IMR-90 (cell line): ENCODE measurements around the gene PIKFYVE. TPM values are rescaled to one million over a fixed set of nuclear protein-coding genes. Genes with fewer than 3 reads are reported as not detected.
A peak's percentile ranks its signal among the peaks of the same experiment; 100 is the strongest.

ENCODE experiments used
- ATAC-seq: fragments of 200-7000 bp; cut with Tn5 transposase; 2 replicates; pipeline ENCODE4 v1.9.1; 2020; ENCODE audit warnings: low read depth, mild to moderate bottlenecking, moderate library complexity
- BruUV-seq: library from RNA; stranded (reverse); fragments of 400-500 nt; replicated peaks from 2 replicates; lab custom pipeline; 2021; lab: Mats Ljungman, UMichigan
- CTCF ChIA-PET: fragments of 300-600 bp; formaldehyde crosslinking; extraction: SDS; loops from one replicate; lab custom pipeline; 2021; ENCODE audit warnings: antibody characterized with exemption; lab: Yijun Ruan, JAX
- POLR2A ChIA-PET: fragments of 300-600 bp; sonication (Branson Sonifier 250); formaldehyde crosslinking; loops from one replicate; lab custom pipeline; 2022; ENCODE audit warnings: antibody characterized with exemption; ENCODE audit not compliant: unreplicated experiment; lab: Charles Lee
- DNase-seq: peaks from one replicate; pipeline ENCODE4 v3.0.0; 2013
- H2AFZ ChIP-seq: replicated peaks from 2 replicates; pipeline ENCODE3; 2013; ENCODE audit warnings: low read length, mild to moderate bottlenecking; ENCODE audit not compliant: poor library complexity
- H2AK5ac ChIP-seq: 2 replicates; pipeline ENCODE4 v1.6.1; 2013; ENCODE audit warnings: low read depth, low read length, inconsistent platforms
- H2AK9ac ChIP-seq: replicated peaks from 2 replicates; pipeline ENCODE3; 2013; ENCODE audit warnings: mild to moderate bottlenecking, low read depth, low read length, moderate library complexity; ENCODE audit not compliant: poor library complexity
- H2BK120ac ChIP-seq: 2 replicates; pipeline ENCODE4 v1.6.1; 2013; ENCODE audit warnings: low read depth, low read length, inconsistent platforms
- H2BK15ac ChIP-seq: 3 replicates; pipeline ENCODE4 v1.6.1; 2013; ENCODE audit warnings: low read depth, low read length, inconsistent platforms
- H2BK20ac ChIP-seq: 2 replicates; pipeline ENCODE4 v1.6.1; 2013; ENCODE audit warnings: low read depth, mild to moderate bottlenecking, inconsistent platforms, low read length, moderate library complexity
- H2BK5ac ChIP-seq: 2 replicates; pipeline ENCODE4 v1.6.1; 2013; ENCODE audit warnings: mild to moderate bottlenecking, low read depth, low read length, inconsistent platforms; ENCODE audit not compliant: poor library complexity, severe bottlenecking
- H3K14ac ChIP-seq: replicated peaks from 2 replicates; pipeline ENCODE4 v1.6.1; 2013; ENCODE audit warnings: low read depth, low read length, inconsistent platforms
- H3K18ac ChIP-seq: 2 replicates; pipeline ENCODE4 v1.6.1; 2013; ENCODE audit warnings: low read depth, low read length, control low read depth
- H3K23ac ChIP-seq: 2 replicates; pipeline ENCODE4 v1.6.1; 2013; ENCODE audit warnings: low read depth, low read length, inconsistent platforms
- H3K27ac ChIP-seq: 2 replicates; pipeline ENCODE4 v1.5.1; 2013; ENCODE audit warnings: mild to moderate bottlenecking, control low read depth, low read length; ENCODE audit not compliant: insufficient read depth
- H3K27me3 ChIP-seq: 2 replicates; pipeline ENCODE4 v1.6.1; 2013; ENCODE audit warnings: low read length; ENCODE audit not compliant: control insufficient read depth, insufficient read depth
- H3K36me3 ChIP-seq: 2 replicates; pipeline ENCODE4 v1.6.1; 2013; ENCODE audit warnings: low read length, mixed read lengths; ENCODE audit not compliant: control insufficient read depth, insufficient read depth
- H3K4ac ChIP-seq: 2 replicates; pipeline ENCODE4 v1.6.1; 2013; ENCODE audit warnings: low read depth, low read length, inconsistent platforms
- H3K4me1 ChIP-seq: 2 replicates; pipeline ENCODE4 v1.6.1; 2013; ENCODE audit warnings: low read length, mixed read lengths; ENCODE audit not compliant: control insufficient read depth, insufficient read depth
- H3K4me2 ChIP-seq: 2 replicates; pipeline ENCODE4 v1.6.1; 2013; ENCODE audit warnings: low read depth, mild to moderate bottlenecking, control low read depth, low read length, moderate library complexity
- H3K4me3 ChIP-seq: 2 replicates; pipeline ENCODE4 v1.5.1; 2013; ENCODE audit warnings: low read depth, mild to moderate bottlenecking, control low read depth, low read length, moderate library complexity; ENCODE audit not compliant: insufficient read depth
- H3K56ac ChIP-seq: 2 replicates; pipeline ENCODE4 v1.6.1; 2013; ENCODE audit warnings: low read length, inconsistent platforms; ENCODE audit not compliant: insufficient read depth; ENCODE audit errors: extremely low read depth
- H3K79me1 ChIP-seq, 2 experiments: 2 replicates each; pipeline ENCODE4 v1.6.1; 2013; ENCODE audit warnings: low read length in 2 of 2, inconsistent platforms in 1 of 2, low read depth in 1 of 2
- H3K9ac ChIP-seq: 2 replicates; pipeline ENCODE4 v1.6.1; 2013; ENCODE audit warnings: low read depth, low read length, control low read depth
- H3K9me1 ChIP-seq: 2 replicates; pipeline ENCODE4 v1.6.1; 2013; ENCODE audit warnings: low read length, inconsistent platforms; ENCODE audit not compliant: insufficient read depth
- H3K9me3 ChIP-seq: 2 replicates; pipeline ENCODE4 v1.6.1; 2013; ENCODE audit warnings: low read length; ENCODE audit not compliant: control insufficient read depth, insufficient read depth
- H4K20me1 ChIP-seq: 2 replicates; pipeline ENCODE4 v1.6.1; 2013; ENCODE audit warnings: low read length, inconsistent platforms; ENCODE audit not compliant: insufficient read depth
- H4K5ac ChIP-seq: 2 replicates; pipeline ENCODE4 v1.6.1; 2013; ENCODE audit warnings: mild to moderate bottlenecking, low read depth, low read length, control low read depth
- H4K8ac ChIP-seq, 2 experiments: 2 replicates each; pipeline ENCODE4 v1.6.1; 2013; ENCODE audit warnings: low read depth in 2 of 2, low read length in 2 of 2, control low read depth in 1 of 2, inconsistent platforms in 1 of 2
- H4K91ac ChIP-seq: 2 replicates; pipeline ENCODE4 v1.6.1; 2013; ENCODE audit warnings: low read depth, low read length, inconsistent platforms; ENCODE audit not compliant: insufficient read depth
- ELK1 ChIP-seq: fragments of 150-350 bp; IDR thresholded peaks from 2 replicates; pipeline ENCODE4 v1.6.1; 2016; ENCODE audit warnings: low read depth, mild to moderate bottlenecking, low read length, moderate library complexity, borderline replicate concordance
- NFE2L2 ChIP-seq: fragments of 150-350 bp; IDR thresholded peaks from 2 replicates; pipeline ENCODE4 v1.6.1; 2016; ENCODE audit warnings: low read depth, mild to moderate bottlenecking, low read length
- USF2 ChIP-seq: fragments of 150-350 bp; IDR thresholded peaks from 2 replicates; pipeline ENCODE4 v1.6.1; 2017; ENCODE audit warnings: mild to moderate bottlenecking, antibody characterized with exemption, low read length, low read depth
- WGBS, 2 experiments: methylation state at CpG; one replicate each; pipeline versions ENCODE4 v1.1.5 to v1.1.7; 2013; ENCODE audit warnings: missing lambda C conversion rate in 2 of 2; ENCODE audit not compliant: insufficient read length in 1 of 2; ENCODE audit errors: extremely low coverage in 2 of 2; 5-methylcytosine and 5-hydroxymethylcytosine counted together
- dilution Hi-C: fragments of 300-500 bp; cut with HindIII; formaldehyde crosslinking; loops from one replicate; pipeline ENCODE4 v1.14.3; 2018; ENCODE audit warnings: low sequenced_read_pairs; ENCODE audit not compliant: unreplicated experiment
- in situ Hi-C: fragments of 300-500 bp; cut with MboI; formaldehyde crosslinking; loops from 3 replicates; pipeline ENCODE4 v1.14.3; 2019; ENCODE audit warnings: low sequenced_read_pairs, inconsistent platforms, mixed read lengths
- intact Hi-C: fragments of 100-400 bp; cut with micrococcal nuclease; formaldehyde crosslinking; loops from 2 replicates; pipeline ENCODE4 v1.10.0; 2022
- polyA plus RNA-seq, 3 experiments: library from polyadenylated mRNA; depleted of rRNA; stranded (reverse); fragments of >200 nt; gene quantifications; 2 replicates each; pipeline ENCODE4 v1.2.3, GENCODE V29; 2012; ENCODE audit warnings: low replicate concordance in 1 of 3
- total RNA-seq: library from RNA; depleted of rRNA; stranded (reverse); fragments of >200 nt; gene quantifications from 2 replicates; pipeline ENCODE4 v1.2.3, GENCODE V29; 2012

The PIKFYVE gene
- total and polyA plus RNA-seq, 2 of the 4 experiments (the other 2 are of a cell fraction), result 9.3 to 34.6 TPM

GRCh38 chr2:208295834-208296233 lies 29.8 kb downstream of the PIKFYVE start:
- intact Hi-C loops, result no loop called here
- in situ Hi-C loops, result no loop called here
- H2BK15ac ChIP-seq, result no peak overlapping the region
- no peak overlapping the region for H4K8ac ChIP-seq
- no peak overlapping the region for H3K4me3 ChIP-seq
- H3K27me3 ChIP-seq, result no peaks in the 10 kb centered on the region
- no peak overlapping the region for H4K5ac ChIP-seq
- H3K79me1 ChIP-seq, result peaks cover 15 to 23% of the 10 kb centered on the region in 2 experiments
- no peak overlapping the region for H3K4me2 ChIP-seq
- no peak overlapping the region for H3K14ac ChIP-seq
- no CpG with 5 or more reads among the region's 4 CpGs for WGBS, 2 experiments
- ATAC-seq (no peak), DNase-seq (no peak)
- H2BK5ac ChIP-seq, result no peak overlapping the region
- H3K18ac ChIP-seq, result no peak overlapping the region
- H4K20me1 ChIP-seq, result no peaks in the 10 kb centered on the region
- H3K9me1 ChIP-seq, result no peaks in the 10 kb centered on the region
- peaks cover 13% of the 10 kb centered on the region for H3K36me3 ChIP-seq
- H3K4ac ChIP-seq, result no peak overlapping the region
- no peak overlapping the region for H2AK5ac ChIP-seq
- no peak overlapping the region for H2BK20ac ChIP-seq
- TF ChIP-seq USF2, result no peak
- TF ChIP-seq NFE2L2, result peak; percentile 27; the same call in 1 of the 2 replicates
- TF ChIP-seq ELK1, result no peak
- H3K9me3 ChIP-seq, result no peaks in the 10 kb centered on the region
- no peaks in the 10 kb centered on the region; the same call in 1 of the 2 replicates for H3K4me1 ChIP-seq
- H2AFZ ChIP-seq, result no peak overlapping the region
- POLR2A ChIA-PET, result no interaction called here
- CTCF ChIA-PET, result no interaction called here
- H3K23ac ChIP-seq, result no peak overlapping the region
- H4K91ac ChIP-seq, result no peak overlapping the region
- H3K9ac ChIP-seq, result no peak overlapping the region
- BruUV-seq, result no TSS peak
- no peak overlapping the region for H3K56ac ChIP-seq
- dilution Hi-C loops, result no loop called here
- no peak overlapping the region for H2BK120ac ChIP-seq
- no peak overlapping the region for H2AK9ac ChIP-seq
- H3K27ac ChIP-seq, result no peak overlapping the region
